NCI-H2029 (cell line): ENCODE results near the gene CGRRF1.

Experiments
- DNase-seq: peaks from one replicate; lab custom pipeline; 2025; lab: John Stamatoyannopoulos, UW

CGRRF1 gene

GRCh38 chr14:54509546-54510501 is at the start of gene CGRRF1:
Gene CGRRF1, plus strand, starts transcription at chr14:54509906. Its CDS starts 54 bp downstream, at chr14:54509960.
- peak; percentile 96 for DNase-seq

DNA sequence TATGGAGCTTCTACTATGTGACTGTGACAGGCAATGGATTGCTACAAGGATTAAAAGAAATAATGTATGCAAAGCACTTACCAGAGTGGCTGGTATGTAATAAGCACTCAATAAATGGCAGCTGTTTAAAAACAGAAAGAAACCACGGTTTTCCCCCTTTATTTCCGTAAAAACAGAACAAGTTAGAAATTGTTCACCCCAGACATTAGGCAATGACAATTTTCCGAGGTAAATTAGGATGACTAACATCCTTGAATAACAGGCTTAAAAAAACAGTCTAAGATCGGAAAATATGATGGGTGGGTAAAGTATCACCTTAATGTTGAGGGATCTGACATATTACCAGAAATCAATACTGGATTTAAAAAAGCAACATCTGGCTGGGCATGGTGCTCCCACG is 47.7 kb upstream of the CGRRF1 start:
- no peak for DNase-seq

- DNase-seq, result no peak
Observed at GRCh38 chr14:54465654-54466053, 44.1 kb upstream of the CGRRF1 start.

- no peak for DNase-seq
Observed at GRCh38 chr14:54467280-54467679, 42.4 kb upstream of the CGRRF1 start.

- DNase-seq, result no peak
Observed at GRCh38 chr14:54470701-54471100, 39.0 kb upstream of the CGRRF1 start.

GRCh38 chr14:54471641-54472040 is 38.1 kb upstream of the CGRRF1 start:
- no peak for DNase-seq

DNA sequence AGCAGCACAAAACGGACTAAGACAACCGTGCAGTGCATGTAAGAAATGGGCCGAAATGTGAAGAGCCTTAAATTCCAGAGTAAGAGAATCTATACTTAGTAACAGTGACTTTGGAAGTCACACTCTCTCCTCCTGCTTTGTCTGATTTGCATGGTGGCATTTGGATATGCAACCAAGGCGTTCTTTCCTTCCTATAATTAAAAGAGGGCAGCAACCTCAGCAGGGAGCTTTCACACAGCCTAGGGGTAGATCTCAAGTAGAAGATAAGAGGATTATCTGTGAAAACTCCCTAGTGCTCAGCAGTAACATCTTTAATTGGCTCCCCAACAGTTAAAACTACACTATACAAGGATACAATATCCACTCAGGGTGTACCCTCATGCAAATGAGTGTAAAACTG is 37.4 kb upstream of the CGRRF1 start:
- DNase-seq, result no peak

DNA sequence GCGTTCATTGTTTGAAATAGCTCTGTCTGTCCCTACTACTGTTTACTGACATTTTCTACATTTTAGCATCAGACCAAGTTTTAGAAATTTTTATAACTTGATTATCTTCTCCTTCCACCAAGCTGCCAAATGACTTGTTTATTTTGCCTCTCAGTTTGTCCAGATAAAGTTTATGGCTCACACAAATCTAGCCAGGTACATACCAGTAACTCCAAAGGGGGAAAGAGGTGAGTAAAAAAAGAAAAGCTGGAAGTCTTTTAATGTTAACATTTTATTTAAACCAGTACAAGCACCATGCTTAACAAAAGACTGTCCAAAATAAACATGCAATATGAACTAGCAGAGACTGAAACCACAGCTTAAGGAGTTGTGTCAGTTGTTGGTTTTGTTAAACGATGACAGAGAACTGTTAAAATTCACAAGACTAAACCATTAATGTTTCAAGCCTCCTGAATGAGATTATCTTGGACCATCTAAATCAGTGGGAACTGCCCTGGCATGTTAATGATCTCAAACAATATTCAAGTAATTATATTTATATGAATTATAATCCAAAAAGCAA is 35.4 kb upstream of the CGRRF1 start:
- DNase-seq, result no peak

DNA sequence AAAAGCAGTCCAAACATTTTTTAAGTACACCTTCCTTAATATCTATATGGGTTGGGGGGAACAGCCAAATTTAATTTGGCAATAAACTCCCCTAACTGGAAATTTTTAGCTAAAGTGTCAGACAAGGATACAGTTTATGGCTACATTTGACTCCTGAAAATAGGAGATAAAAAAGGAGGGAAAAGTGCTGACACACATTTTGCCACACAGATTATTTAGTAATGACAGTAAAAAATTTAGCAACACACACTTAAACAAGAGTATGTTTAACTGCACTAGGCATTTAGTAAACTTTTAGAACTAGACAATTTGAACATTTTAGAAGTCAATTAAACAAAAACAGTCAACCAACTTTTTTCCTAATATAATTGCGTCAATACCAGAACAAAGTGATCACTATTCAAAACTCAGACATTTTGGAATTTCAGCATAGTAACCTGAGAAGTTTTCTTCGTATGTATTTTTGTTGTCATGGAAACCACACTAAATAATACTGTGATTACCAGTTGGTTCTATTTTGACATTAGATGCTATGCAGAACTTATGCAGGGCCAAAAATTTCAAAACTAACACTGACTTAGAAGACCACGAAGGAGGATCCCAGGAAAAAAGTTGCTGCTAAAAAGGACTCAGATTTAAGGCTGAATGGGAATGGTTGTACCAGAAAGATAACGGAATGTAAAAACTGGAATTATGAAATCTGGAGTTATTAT is 34.4 kb upstream of the CGRRF1 start:
- DNase-seq, result no peak

- DNase-seq, result no peak
Observed at GRCh38 chr14:54475911-54476310, 33.8 kb upstream of the CGRRF1 start.

DNA sequence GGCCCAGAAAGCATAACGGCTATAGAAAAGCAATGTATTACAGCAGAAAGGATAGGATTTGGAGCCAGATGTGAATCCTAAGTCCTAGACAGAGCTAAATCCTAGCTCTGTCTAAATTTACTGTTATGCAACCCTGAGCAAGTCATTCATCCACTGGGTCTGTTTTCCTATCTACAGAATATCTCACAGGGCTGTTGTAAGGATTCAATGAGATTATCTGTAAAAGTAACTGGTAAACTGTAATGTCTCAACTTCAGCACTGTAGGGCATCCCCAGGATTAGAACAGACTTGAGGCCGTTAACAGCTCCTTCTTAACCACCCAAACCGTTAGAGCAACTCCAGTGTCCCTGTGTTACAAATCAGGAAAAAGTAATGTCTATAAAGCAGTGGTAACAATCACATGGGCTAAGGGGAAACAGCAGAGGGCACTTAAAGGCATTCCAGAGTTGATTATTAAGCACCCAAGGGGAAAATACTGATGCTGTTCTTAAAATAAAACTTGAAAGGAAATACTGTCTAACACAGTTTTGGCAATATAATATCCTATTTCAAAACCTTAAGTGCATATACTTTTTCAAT is 31.0 kb upstream of the CGRRF1 start:
- no peak for DNase-seq

GRCh38 chr14:54480830-54481562 is 28.7 kb upstream of the CGRRF1 start:
- no peak for DNase-seq

GRCh38 chr14:54481695-54482094 is 28.0 kb upstream of the CGRRF1 start:
- DNase-seq, result no peak

DNA sequence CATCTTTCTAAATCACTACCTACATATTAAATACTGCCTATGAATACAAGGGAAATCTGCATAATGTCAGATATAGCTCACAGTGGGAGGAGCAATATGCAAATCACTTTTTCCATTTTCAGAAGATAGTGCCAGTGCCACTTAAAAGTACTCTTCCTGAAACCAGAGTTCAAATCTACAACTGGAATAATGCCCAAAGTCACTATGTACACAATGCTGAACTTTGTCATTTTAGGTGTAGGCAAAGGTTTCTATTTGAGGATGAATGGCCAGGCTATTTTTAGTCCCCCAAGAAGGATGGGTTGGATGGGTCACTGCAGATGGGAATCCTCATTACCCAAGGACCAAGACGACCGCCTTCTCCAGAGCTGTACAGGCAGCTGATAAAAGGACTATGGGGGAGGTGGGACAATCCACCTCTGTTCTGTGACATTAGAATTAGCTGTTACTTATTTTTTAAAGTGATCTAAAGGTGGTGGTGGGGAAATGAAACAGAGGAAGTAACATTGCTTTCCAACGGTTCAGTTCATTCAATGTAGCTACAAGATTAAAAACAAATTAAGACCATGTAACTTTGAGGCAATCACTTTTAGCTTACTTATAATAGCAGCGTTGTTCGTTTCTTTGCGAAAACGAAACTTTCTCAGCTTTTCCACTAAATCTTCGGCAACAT is 26.5 kb upstream of the CGRRF1 start:
- no peak for DNase-seq

- no peak for DNase-seq
Observed at GRCh38 chr14:54483846-54484245, 25.9 kb upstream of the CGRRF1 start.

DNA sequence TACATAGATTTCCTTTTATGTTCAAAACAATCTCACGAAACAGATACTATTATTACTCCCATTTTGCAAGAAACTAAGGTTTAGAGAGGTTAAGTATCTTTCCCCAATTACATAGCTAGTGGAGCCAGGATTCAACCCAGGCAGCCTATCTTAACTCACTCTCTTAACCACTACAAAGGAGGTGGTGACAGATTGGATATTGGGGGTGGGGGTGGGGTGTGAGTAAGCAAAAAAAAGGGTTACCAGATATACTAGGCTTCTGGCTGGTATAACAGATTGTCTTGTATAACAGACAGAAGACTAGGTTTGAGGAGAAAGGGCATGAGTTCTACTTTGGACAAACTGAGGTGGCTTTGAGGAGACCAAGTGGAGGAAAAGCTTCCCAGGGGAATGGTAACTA is 23.0 kb upstream of the CGRRF1 start:
- no peak for DNase-seq

- no peak for DNase-seq
Observed at GRCh38 chr14:54487771-54488170, 21.9 kb upstream of the CGRRF1 start.

DNA sequence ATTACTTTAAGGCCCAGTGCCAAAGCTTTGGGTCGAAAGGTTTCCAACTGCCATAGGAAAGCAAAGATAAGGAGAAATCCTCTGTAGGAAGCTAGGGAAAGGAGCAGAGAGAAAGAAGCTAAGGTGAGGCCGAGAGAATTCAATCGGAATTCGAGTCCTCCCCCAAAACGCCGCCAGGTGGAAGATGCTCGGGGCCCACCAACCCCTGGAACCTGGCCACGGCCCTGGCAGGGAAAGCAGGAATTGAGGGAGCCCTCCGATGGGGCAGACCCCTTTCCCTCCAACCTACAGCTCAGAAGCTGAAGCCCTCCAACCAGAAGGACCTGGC is 21.4 kb upstream of the CGRRF1 start:
- no peak for DNase-seq

DNA sequence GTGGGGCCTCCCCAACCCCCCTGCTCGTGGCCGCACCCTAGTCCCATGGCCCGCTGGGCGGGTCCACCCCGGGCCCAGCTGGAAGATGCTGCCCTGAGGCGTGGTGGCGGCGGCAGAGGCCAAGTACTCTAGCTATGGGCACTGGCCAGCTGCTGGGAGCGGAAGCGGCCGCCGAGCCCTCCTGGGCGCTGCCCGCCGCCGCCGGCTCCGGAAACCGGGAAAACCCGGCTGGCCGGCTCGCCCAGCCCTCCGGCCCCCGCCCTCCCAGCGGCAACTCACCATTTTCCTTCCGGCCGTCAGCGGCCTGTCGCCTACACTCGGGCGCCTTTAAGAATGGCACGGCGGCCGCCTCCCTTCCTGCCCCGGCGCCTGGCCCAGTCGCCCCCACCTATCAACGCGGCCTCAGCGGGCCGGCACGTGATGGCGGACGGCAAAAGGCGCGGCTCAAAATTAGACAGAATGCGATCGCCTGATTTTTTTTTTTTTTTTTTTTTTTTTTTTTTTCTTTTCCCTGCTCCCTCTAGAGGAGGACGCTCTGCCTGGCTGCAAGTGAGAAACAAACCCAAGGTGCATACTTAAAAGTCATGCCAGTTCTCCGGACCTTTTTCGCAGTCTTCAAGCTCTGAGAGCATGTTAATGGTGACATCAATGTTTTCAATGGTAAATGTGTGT is 20.9 kb upstream of the CGRRF1 start, which contains the start of gene GMFB:
Gene GMFB, minus strand, starts transcription at position 335 of the 672 bp plus-strand sequence. Its CDS starts 53 bp downstream, at position 282.
- DNase-seq, result peak; percentile 92

- no peak for DNase-seq
Observed at GRCh38 chr14:54489318-54489683, 20.4 kb upstream of the CGRRF1 start.
